ENCODE data around the gene SHMT2. TPM values are rescaled to one million over a fixed set of nuclear protein-coding genes. Genes with fewer than 3 reads are reported as not detected.

Gene SHMT2
- polyA plus RNA-seq, 4 donors = 22.8 to 150 (median 51.5) TPM

- no peak for DNase-seq
- Histone ChIP-seq H3K27ac (ENCODE audit: low read depth in 1 of 3, low read length in 2 of 3) (no peak overlapping the region), H3K36me3 (ENCODE audit: control insufficient read depth in 3 of 3, insufficient read depth in 2 of 3, low read depth in 1 of 3, low read length in 3 of 3) (peaks cover 6 to 99% (median 15%) of the 10 kb centered on the region in 3 donors), H3K4me1 (ENCODE audit: control insufficient read depth in 3 of 3, insufficient read depth in 2 of 3, low read depth in 1 of 3, low read length in 2 of 3) (no peaks in the 10 kb centered on the region), H3K4me3 (ENCODE audit: low read depth in 1 of 3, low read length in 3 of 3) (no peak overlapping the region), H3K27me3 (ENCODE audit: control insufficient read depth in 3 of 3, insufficient read depth in 3 of 3, low read length in 3 of 3) (no peaks in the 10 kb centered on the region), H3K9me3 (ENCODE audit: control insufficient read depth in 2 of 2, insufficient read depth in 1 of 2, low read depth in 1 of 2, low read length in 1 of 2) (no peaks in the 10 kb centered on the region)
- 87 to 92% (median 88%) methylated on average over 27 to 29 of the region's 29 CpGs for WGBS, 3 donors
- no peak for FAIRE-seq
Observed at GRCh38 chr12:57207731-57208630, 21.5 kb upstream of the SHMT2 start.

GRCh38 chr12:57208631-57209282 lies 20.8 kb upstream of the SHMT2 start:
- FAIRE-seq = no peak
- H3K4me3 ChIP-seq (ENCODE audit: low read depth in 1 of 3, low read length in 3 of 3) = no peak overlapping the region
- H3K36me3 ChIP-seq (ENCODE audit: control insufficient read depth in 3 of 3, insufficient read depth in 2 of 3, low read depth in 1 of 3, low read length in 3 of 3) = peaks cover 6 to 97% (median 15%) of the 10 kb centered on the region in 3 donors
- no peaks in the 10 kb centered on the region for H3K27me3 ChIP-seq (ENCODE audit: control insufficient read depth in 3 of 3, insufficient read depth in 3 of 3, low read length in 3 of 3)
- 78 to 89% (median 84%) methylated on average over 19 to 22 of the region's 22 CpGs for WGBS, 3 donors
- no peak for DNase-seq
- no peaks in the 10 kb centered on the region for H3K9me3 ChIP-seq (ENCODE audit: control insufficient read depth in 2 of 2, insufficient read depth in 1 of 2, low read depth in 1 of 2, low read length in 1 of 2)
- no peak overlapping the region for H3K27ac ChIP-seq (ENCODE audit: low read depth in 1 of 3, low read length in 2 of 3)
- H3K4me1 ChIP-seq (ENCODE audit: control insufficient read depth in 3 of 3, insufficient read depth in 2 of 3, low read depth in 1 of 3, low read length in 2 of 3) = no peaks in the 10 kb centered on the region

DNA sequence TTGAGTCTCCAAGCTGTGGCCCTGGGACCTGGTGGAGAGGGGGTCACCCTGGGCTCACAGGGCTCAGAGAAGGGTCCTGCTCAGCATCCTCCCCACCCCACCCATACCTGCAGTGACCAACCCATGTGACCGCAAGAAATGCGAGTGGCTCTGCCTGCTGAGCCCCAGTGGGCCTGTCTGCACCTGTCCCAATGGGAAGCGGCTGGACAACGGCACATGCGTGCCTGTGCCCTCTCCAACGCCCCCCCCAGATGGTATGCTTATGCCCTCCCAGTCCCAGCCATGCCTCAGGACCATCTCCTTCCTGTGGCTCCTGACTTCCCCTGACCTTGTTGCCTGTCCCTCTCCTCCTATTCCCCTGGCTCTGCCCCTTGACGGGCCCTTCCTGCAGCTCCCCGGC lies 19.6 kb upstream of the SHMT2 start:
- FAIRE-seq = no peak

GRCh38 chr12:57210461-57210860 lies 19.1 kb upstream of the SHMT2 start:
- FAIRE-seq (no peak), DNase-seq (no peak)
- peaks cover 0 to 14% (median 8%) of the 10 kb centered on the region in 3 donors for H3K27me3 ChIP-seq (ENCODE audit: control insufficient read depth in 3 of 3, insufficient read depth in 3 of 3, low read length in 3 of 3)
- no peak overlapping the region for H3K4me3 ChIP-seq (ENCODE audit: low read depth in 1 of 3, low read length in 3 of 3)
- peaks cover 0 to under 1% (median 0%) of the 10 kb centered on the region in 3 donors for H3K4me1 ChIP-seq (ENCODE audit: control insufficient read depth in 3 of 3, insufficient read depth in 2 of 3, low read depth in 1 of 3, low read length in 2 of 3)
- no peaks in the 10 kb centered on the region for H3K9me3 ChIP-seq (ENCODE audit: control insufficient read depth in 2 of 2, insufficient read depth in 1 of 2, low read depth in 1 of 2, low read length in 1 of 2)
- WGBS, 3 donors = 80 to 91% (median 90%) methylated on average over 12 to 15 of the region's 15 CpGs
- H3K27ac ChIP-seq (ENCODE audit: low read depth in 1 of 3, low read length in 2 of 3) = no peak overlapping the region
- H3K36me3 ChIP-seq (ENCODE audit: control insufficient read depth in 3 of 3, insufficient read depth in 2 of 3, low read depth in 1 of 3, low read length in 3 of 3) = peaks cover 6 to 82% (median 13%) of the 10 kb centered on the region in 3 donors

More for the DNA sequence above, 19.6 kb upstream of the SHMT2 start:
- no peak overlapping the region for H3K27ac ChIP-seq (ENCODE audit: low read depth in 1 of 3, low read length in 2 of 3)
- H3K27me3 ChIP-seq (ENCODE audit: control insufficient read depth in 3 of 3, insufficient read depth in 3 of 3, low read length in 3 of 3) = peaks cover 0 to 9% (median 2%) of the 10 kb centered on the region in 3 donors
- no peak for DNase-seq
- WGBS, 3 donors = 85 to 93% (median 93%) methylated on average over 8 of the region's 8 CpGs
- no peaks in the 10 kb centered on the region for H3K9me3 ChIP-seq (ENCODE audit: control insufficient read depth in 2 of 2, insufficient read depth in 1 of 2, low read depth in 1 of 2, low read length in 1 of 2)
- H3K4me3 ChIP-seq (ENCODE audit: low read depth in 1 of 3, low read length in 3 of 3) = no peak overlapping the region
- H3K36me3 ChIP-seq (ENCODE audit: control insufficient read depth in 3 of 3, insufficient read depth in 2 of 3, low read depth in 1 of 3, low read length in 3 of 3) = peaks cover 6 to 87% (median 13%) of the 10 kb centered on the region in 3 donors
- H3K4me1 ChIP-seq (ENCODE audit: control insufficient read depth in 3 of 3, insufficient read depth in 2 of 3, low read depth in 1 of 3, low read length in 2 of 3) = no peaks in the 10 kb centered on the region

DNA sequence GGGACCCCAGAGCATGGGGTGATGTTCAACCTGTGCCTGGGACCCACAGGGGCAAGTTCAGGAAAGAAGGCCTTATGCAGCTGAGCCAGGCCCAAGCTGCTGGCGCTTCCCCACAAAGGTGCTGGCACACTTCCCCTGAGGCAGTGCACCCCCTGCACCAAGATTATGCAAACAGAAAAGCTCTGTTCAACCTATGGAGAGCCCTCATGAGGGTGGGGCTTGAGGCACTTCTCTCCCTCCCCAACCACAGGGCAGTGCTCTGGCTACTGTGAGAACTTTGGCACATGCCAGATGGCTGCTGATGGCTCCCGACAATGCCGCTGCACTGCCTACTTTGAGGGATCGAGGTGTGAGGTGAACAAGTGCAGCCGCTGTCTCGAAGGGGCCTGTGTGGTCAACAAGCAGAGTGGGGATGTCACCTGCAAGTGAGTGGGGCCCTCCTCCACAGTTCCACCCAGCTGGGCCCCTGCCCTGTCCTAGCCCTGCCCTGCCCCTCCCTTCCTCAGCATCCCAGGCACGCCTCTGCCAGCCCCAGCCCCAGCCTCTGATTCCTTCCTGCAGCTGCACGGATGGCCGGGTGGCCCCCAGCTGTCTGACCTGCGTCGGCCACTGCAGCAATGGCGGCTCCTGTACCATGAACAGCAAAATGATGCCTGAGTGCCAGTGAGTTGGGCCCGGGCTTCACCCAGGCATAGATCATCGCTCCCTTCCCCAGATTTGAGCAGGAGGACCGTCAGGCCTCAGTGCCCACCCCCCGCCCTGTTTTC lies 18.4 kb upstream of the SHMT2 start:
- Histone ChIP-seq H3K36me3 (ENCODE audit: control insufficient read depth in 3 of 3, insufficient read depth in 2 of 3, low read depth in 1 of 3, low read length in 3 of 3) (peaks cover 6 to 75% (median 13%) of the 10 kb centered on the region in 3 donors), H3K9me3 (ENCODE audit: control insufficient read depth in 2 of 2, insufficient read depth in 1 of 2, low read depth in 1 of 2, low read length in 1 of 2) (no peaks in the 10 kb centered on the region), H3K27me3 (ENCODE audit: control insufficient read depth in 3 of 3, insufficient read depth in 3 of 3, low read length in 3 of 3) (peaks cover 0 to 21% (median 14%) of the 10 kb centered on the region in 3 donors), H3K4me1 (ENCODE audit: control insufficient read depth in 3 of 3, insufficient read depth in 2 of 3, low read depth in 1 of 3, low read length in 2 of 3) (peaks cover 0 to 7% (median 0%) of the 10 kb centered on the region in 3 donors), H3K27ac (ENCODE audit: low read depth in 1 of 3, low read length in 2 of 3) (no peak overlapping the region), H3K4me3 (ENCODE audit: low read depth in 1 of 3, low read length in 3 of 3) (no peak overlapping the region)
- WGBS, 3 donors = 76 to 84% (median 81%) methylated on average over 16 of the region's 16 CpGs
- FAIRE-seq (no peak), DNase-seq (no peak)

DNA sequence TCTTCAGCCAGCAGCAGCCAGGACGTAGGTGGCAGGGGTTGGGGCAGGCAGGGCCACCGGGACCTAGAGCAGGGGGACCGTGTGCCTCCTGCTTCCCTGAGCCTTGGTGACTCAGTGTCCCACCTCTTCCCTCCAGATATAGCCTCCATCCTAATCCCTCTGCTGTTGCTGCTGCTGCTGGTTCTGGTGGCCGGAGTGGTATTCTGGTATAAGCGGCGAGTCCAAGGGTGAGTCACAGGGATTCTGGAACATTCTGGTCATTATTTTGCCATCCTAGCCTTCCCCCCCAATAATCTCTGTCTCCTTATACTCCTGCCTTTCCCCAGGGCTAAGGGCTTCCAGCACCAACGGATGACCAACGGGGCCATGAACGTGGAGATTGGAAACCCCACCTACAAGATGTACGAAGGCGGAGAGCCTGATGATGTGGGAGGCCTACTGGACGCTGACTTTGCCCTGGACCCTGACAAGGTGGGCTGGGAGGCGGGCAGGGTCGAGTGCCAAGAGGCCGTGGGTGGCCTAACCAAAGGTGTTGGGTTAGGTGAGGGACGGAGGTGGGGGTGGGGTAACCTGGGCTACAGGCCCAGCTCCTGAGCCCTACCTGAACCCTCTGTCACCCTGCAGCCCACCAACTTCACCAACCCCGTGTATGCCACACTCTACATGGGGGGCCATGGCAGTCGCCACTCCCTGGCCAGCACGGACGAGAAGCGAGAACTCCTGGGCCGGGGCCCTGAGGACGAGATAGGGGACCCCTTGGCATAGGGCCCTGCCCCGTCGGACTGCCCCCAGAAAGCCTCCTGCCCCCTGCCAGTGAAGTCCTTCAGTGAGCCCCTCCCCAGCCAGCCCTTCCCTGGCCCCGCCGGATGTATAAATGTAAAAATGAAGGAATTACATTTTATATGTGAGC lies 17.5 kb upstream of the SHMT2 start:
- H3K4me1 ChIP-seq (ENCODE audit: control insufficient read depth in 3 of 3, insufficient read depth in 2 of 3, low read depth in 1 of 3, low read length in 2 of 3) = peaks cover 0 to 8% (median 0%) of the 10 kb centered on the region in 3 donors
- H3K4me3 ChIP-seq (ENCODE audit: low read depth in 1 of 3, low read length in 3 of 3) = no peak overlapping the region
- no peak for DNase-seq
- no peak overlapping the region for H3K27ac ChIP-seq (ENCODE audit: low read depth in 1 of 3, low read length in 2 of 3)
- H3K9me3 ChIP-seq (ENCODE audit: control insufficient read depth in 2 of 2, insufficient read depth in 1 of 2, low read depth in 1 of 2, low read length in 1 of 2) = no peaks in the 10 kb centered on the region
- H3K27me3 ChIP-seq (ENCODE audit: control insufficient read depth in 3 of 3, insufficient read depth in 3 of 3, low read length in 3 of 3) = peaks cover 0 to 28% (median 16%) of the 10 kb centered on the region in 3 donors
- no peak for FAIRE-seq
- 78 to 85% (median 84%) methylated on average over 24 to 27 of the region's 27 CpGs for WGBS, 3 donors
- peaks cover 6 to 66% (median 13%) of the 10 kb centered on the region in 3 donors for H3K36me3 ChIP-seq (ENCODE audit: control insufficient read depth in 3 of 3, insufficient read depth in 2 of 3, low read depth in 1 of 3, low read length in 3 of 3)

DNA sequence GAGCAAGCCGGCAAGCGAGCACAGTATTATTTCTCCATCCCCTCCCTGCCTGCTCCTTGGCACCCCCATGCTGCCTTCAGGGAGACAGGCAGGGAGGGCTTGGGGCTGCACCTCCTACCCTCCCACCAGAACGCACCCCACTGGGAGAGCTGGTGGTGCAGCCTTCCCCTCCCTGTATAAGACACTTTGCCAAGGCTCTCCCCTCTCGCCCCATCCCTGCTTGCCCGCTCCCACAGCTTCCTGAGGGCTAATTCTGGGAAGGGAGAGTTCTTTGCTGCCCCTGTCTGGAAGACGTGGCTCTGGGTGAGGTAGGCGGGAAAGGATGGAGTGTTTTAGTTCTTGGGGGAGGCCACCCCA lies 16.8 kb upstream of the SHMT2 start:
- H3K4me1 ChIP-seq (ENCODE audit: control insufficient read depth in 3 of 3, insufficient read depth in 2 of 3, low read depth in 1 of 3, low read length in 2 of 3) = peaks cover 0 to 14% (median 0%) of the 10 kb centered on the region in 3 donors
- WGBS, 3 donors = 75 to 85% (median 76%) methylated on average over 7 of the region's 7 CpGs
- no peak overlapping the region for H3K27ac ChIP-seq (ENCODE audit: low read depth in 1 of 3, low read length in 2 of 3)
- DNase-seq (no peak), FAIRE-seq (no peak)
- no peak overlapping the region for H3K4me3 ChIP-seq (ENCODE audit: low read depth in 1 of 3, low read length in 3 of 3)
- H3K27me3 ChIP-seq (ENCODE audit: control insufficient read depth in 3 of 3, insufficient read depth in 3 of 3, low read length in 3 of 3) = peaks cover 0 to 35% (median 22%) of the 10 kb centered on the region in 3 donors
- no peaks in the 10 kb centered on the region for H3K9me3 ChIP-seq (ENCODE audit: control insufficient read depth in 2 of 2, insufficient read depth in 1 of 2, low read depth in 1 of 2, low read length in 1 of 2)
- peaks cover 6 to 60% (median 11%) of the 10 kb centered on the region in 3 donors for H3K36me3 ChIP-seq (ENCODE audit: control insufficient read depth in 3 of 3, insufficient read depth in 2 of 3, low read depth in 1 of 3, low read length in 3 of 3)

Data from small intestine (tissue), 7 donors.